Measurements from ENCODE around the gene LAMB3.

The LAMB3 gene

GRCh38 chr1:209612646-209613399 lies 39.4 kb downstream of the LAMB3 start:
- H3K27me3 ChIP-seq, result no peaks in the 10 kb centered on the region
- no peak overlapping the region for H3K4me2 ChIP-seq
- H4K20me1 ChIP-seq, result no peaks in the 10 kb centered on the region
- H3K4me3 ChIP-seq, result no peak overlapping the region
- H3K27ac ChIP-seq, result no peak overlapping the region
- no peaks in the 10 kb centered on the region for H3K9me3 ChIP-seq
- no peak overlapping the region for H3K9ac ChIP-seq
- no peaks in the 10 kb centered on the region for H3K36me3 ChIP-seq
- no peak for TF ChIP-seq Cebpa-rat (IDR thresholded peaks at IDR 0.05)
- H3K4me1 ChIP-seq, result peaks cover 9% of the 10 kb centered on the region

- no peaks in the 10 kb centered on the region for H3K36me3 ChIP-seq
- H3K9me3 ChIP-seq, result no peaks in the 10 kb centered on the region
- no peaks in the 10 kb centered on the region for H3K27me3 ChIP-seq
- H3K9ac ChIP-seq, result no peak overlapping the region
- H3K4me3 ChIP-seq, result no peak overlapping the region
- no peak for TF ChIP-seq Cebpa-rat (IDR thresholded peaks at IDR 0.05)
- peaks cover 9% of the 10 kb centered on the region for H3K4me1 ChIP-seq
- H4K20me1 ChIP-seq, result no peaks in the 10 kb centered on the region
- no peak overlapping the region for H3K27ac ChIP-seq
- H3K4me2 ChIP-seq, result peak overlapping the region; percentile 38
These were observed 40.3 kb downstream of the LAMB3 start for GRCh38 chr1:209611771-209612570.

- TF ChIP-seq Cebpa-rat (IDR thresholded peaks at IDR 0.05), result no peak
- Histone ChIP-seq H3K4me3 (no peak overlapping the region), H4K20me1 (no peaks in the 10 kb centered on the region), H3K27me3 (no peaks in the 10 kb centered on the region), H3K36me3 (no peaks in the 10 kb centered on the region), H3K4me2 (no peak overlapping the region), H3K9me3 (no peaks in the 10 kb centered on the region), H3K4me1 (peaks cover 9% of the 10 kb centered on the region), H3K27ac (no peak overlapping the region), H3K9ac (no peak overlapping the region)
These were observed 41.7 kb downstream of the LAMB3 start for GRCh38 chr1:209610631-209610905.

GRCh38 chr1:209609791-209610630 lies 42.2 kb downstream of the LAMB3 start:
- TF ChIP-seq Cebpa-rat (IDR thresholded peaks at IDR 0.05), result no peak
- no peak overlapping the region for H3K27ac ChIP-seq
- H3K4me3 ChIP-seq, result no peak overlapping the region
- H4K20me1 ChIP-seq, result no peaks in the 10 kb centered on the region
- H3K4me2 ChIP-seq, result no peak overlapping the region
- H3K4me1 ChIP-seq, result peaks cover 9% of the 10 kb centered on the region
- H3K9me3 ChIP-seq, result no peaks in the 10 kb centered on the region
- no peak overlapping the region for H3K9ac ChIP-seq
- H3K27me3 ChIP-seq, result no peaks in the 10 kb centered on the region
- H3K36me3 ChIP-seq, result no peaks in the 10 kb centered on the region

GRCh38 chr1:209609041-209609790 lies 43.0 kb downstream of the LAMB3 start:
- H3K36me3 ChIP-seq, result no peaks in the 10 kb centered on the region
- H3K27me3 ChIP-seq, result no peaks in the 10 kb centered on the region
- no peak overlapping the region for H3K4me3 ChIP-seq
- no peak for TF ChIP-seq Cebpa-rat (IDR thresholded peaks at IDR 0.05)
- no peaks in the 10 kb centered on the region for H4K20me1 ChIP-seq
- no peak overlapping the region for H3K9ac ChIP-seq
- H3K9me3 ChIP-seq, result no peaks in the 10 kb centered on the region
- no peak overlapping the region for H3K27ac ChIP-seq
- peaks cover 9% of the 10 kb centered on the region for H3K4me1 ChIP-seq
- H3K4me2 ChIP-seq, result no peak overlapping the region

- Histone ChIP-seq H3K9me3 (no peaks in the 10 kb centered on the region), H3K36me3 (no peaks in the 10 kb centered on the region), H3K4me1 (peaks cover 9% of the 10 kb centered on the region), H3K9ac (no peak overlapping the region), H3K27ac (no peak overlapping the region), H3K27me3 (no peaks in the 10 kb centered on the region), H3K4me3 (no peak overlapping the region), H4K20me1 (no peaks in the 10 kb centered on the region), H3K4me2 (no peak overlapping the region)
- no peak for TF ChIP-seq Cebpa-rat (IDR thresholded peaks at IDR 0.05)
These were observed 44.4 kb downstream of the LAMB3 start for GRCh38 chr1:209607795-209608178.

- Histone ChIP-seq H3K36me3 (no peaks in the 10 kb centered on the region), H3K4me2 (no peak overlapping the region)
These were observed 45.0 kb downstream of the LAMB3 start for GRCh38 chr1:209607102-209607794.

GRCh38 chr1:209603877-209604276 lies 48.3 kb downstream of the LAMB3 start:
- H3K9me3 ChIP-seq, result no peaks in the 10 kb centered on the region
- no peaks in the 10 kb centered on the region for H3K36me3 ChIP-seq
- H3K9ac ChIP-seq, result no peak overlapping the region
- TF ChIP-seq Cebpa-rat (IDR thresholded peaks at IDR 0.05), result no peak
- no peaks in the 10 kb centered on the region for H4K20me1 ChIP-seq
- H3K27ac ChIP-seq, result no peak overlapping the region
- H3K4me2 ChIP-seq, result no peak overlapping the region
- H3K27me3 ChIP-seq, result no peaks in the 10 kb centered on the region
- H3K4me3 ChIP-seq, result no peak overlapping the region
- H3K4me1 ChIP-seq, result no peaks in the 10 kb centered on the region

More at GRCh38 chr1:209607102-209607794, 45.0 kb downstream of the LAMB3 start:
- peaks cover 9% of the 10 kb centered on the region for H3K4me1 ChIP-seq
- TF ChIP-seq Cebpa-rat (IDR thresholded peaks at IDR 0.05), result no peak
- no peak overlapping the region for H3K27ac ChIP-seq
- H3K9ac ChIP-seq, result no peak overlapping the region
- no peak overlapping the region for H3K4me3 ChIP-seq
- H3K9me3 ChIP-seq, result no peaks in the 10 kb centered on the region
- no peaks in the 10 kb centered on the region for H4K20me1 ChIP-seq
- no peaks in the 10 kb centered on the region for H3K27me3 ChIP-seq

All from BLaER1 (cell line).